Brain microvascular endothelial cell (primary cell): ENCODE results near the gene AKAP8L.

Experiments used
- DNase-seq: peaks from one replicate; pipeline ENCODE4 v3.0.0-alpha.2; 2020
- H3K27ac ChIP-seq: fragments of 250-450 bp; sonication (Bioruptor Pico); 2 replicates; pipeline ENCODE4 v1.5.1; 2020; ENCODE audit warnings: mild to moderate bottlenecking, moderate library complexity
- H3K27me3 ChIP-seq: fragments of 250-450 bp; sonication (Bioruptor Pico); replicated peaks from 2 replicates; pipeline ENCODE4 v1.5.1; 2020; ENCODE audit warnings: mild to moderate bottlenecking
- H3K36me3 ChIP-seq: fragments of 250-450 bp; sonication (Bioruptor Pico); replicated peaks from 2 replicates; pipeline ENCODE4 v1.5.1; 2020; ENCODE audit warnings: mild to moderate bottlenecking
- H3K4me3 ChIP-seq: 2 replicates; pipeline ENCODE4 v1.5.1; 2011; ENCODE audit warnings: low read depth, mild to moderate bottlenecking, control low read depth, low read length, moderate library complexity
- in situ Hi-C: cut with HindIII; loops from 2 replicates; pipeline ENCODE4 v1.10.0; 2017; ENCODE audit warnings: low sequenced_read_pairs, low pct_ligation_motif_present
- TF ChIP-seq, protein P1 (sequence below): IDR thresholded peaks from 2 replicates; pipeline ENCODE4 v1.5.1; 2011; ENCODE audit warnings: low read depth, mild to moderate bottlenecking, moderate library complexity, low read length, control low read depth, inconsistent platforms; ENCODE audit errors: missing control alignments

Gene AKAP8L

DNA sequence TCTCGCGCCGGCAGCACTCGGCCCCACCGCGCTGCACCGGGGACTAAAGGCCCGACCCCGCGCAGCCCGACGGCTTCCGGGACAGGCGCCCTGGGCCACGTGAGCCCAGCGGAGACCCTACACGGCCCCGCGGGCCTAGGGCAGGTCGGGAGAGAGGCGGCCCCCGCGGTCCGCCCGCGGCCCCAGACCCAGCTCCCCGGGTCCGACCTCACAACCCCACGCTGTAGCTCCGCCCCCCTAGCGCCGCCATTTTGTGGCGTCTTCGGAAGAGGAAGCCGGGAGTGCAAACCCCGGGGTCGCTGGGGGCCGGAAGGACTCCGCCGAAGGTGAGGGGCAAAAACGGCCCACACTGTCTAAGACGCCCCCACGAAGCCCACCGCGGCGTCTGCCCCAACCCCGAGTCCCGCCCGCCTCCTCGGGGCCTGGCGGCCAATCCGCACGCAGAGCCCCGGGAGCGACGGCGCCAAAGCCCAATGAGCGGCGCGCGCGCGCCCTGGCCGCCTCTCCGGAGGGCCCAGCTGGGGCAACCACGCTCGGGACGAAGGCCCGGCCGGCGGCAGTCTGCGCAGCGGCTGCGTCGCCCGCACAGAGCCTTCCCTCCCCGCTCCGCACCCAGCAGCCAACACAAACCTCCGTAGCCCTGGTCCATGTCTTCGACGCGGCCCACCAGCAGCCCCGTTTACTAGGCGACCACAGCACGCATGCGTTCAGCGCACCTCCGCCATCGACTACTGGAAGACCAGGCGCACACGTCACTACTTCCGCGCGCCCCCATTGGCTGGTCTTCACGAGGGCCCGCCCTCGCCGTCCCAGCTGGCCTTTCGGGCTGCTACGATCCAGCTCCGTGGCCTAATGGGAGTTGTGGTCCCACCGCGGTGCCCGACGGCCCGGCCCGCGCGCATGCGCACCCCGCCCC, 39.4 kb downstream of the AKAP8L start, which contains the start of gene AKAP8:
Gene AKAP8 (minus strand): TSS at position 705 of the 916 bp plus-strand sequence. CDS start 56 bp downstream, at position 649.
- DNase-seq, result peak; percentile 98
- in situ Hi-C loops, result no loop called here
- H3K27ac ChIP-seq, result peak within 1 kb of the TSS; percentile 91
- TF ChIP-seq, protein P1, sequence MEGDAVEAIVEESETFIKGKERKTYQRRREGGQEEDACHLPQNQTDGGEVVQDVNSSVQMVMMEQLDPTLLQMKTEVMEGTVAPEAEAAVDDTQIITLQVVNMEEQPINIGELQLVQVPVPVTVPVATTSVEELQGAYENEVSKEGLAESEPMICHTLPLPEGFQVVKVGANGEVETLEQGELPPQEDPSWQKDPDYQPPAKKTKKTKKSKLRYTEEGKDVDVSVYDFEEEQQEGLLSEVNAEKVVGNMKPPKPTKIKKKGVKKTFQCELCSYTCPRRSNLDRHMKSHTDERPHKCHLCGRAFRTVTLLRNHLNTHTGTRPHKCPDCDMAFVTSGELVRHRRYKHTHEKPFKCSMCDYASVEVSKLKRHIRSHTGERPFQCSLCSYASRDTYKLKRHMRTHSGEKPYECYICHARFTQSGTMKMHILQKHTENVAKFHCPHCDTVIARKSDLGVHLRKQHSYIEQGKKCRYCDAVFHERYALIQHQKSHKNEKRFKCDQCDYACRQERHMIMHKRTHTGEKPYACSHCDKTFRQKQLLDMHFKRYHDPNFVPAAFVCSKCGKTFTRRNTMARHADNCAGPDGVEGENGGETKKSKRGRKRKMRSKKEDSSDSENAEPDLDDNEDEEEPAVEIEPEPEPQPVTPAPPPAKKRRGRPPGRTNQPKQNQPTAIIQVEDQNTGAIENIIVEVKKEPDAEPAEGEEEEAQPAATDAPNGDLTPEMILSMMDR, result no peak
- H3K36me3 ChIP-seq, result peaks cover 6% of the 10 kb centered on the region
- no peaks in the 10 kb centered on the region for H3K27me3 ChIP-seq
- peak within 1 kb of the TSS; percentile 96 for H3K4me3 ChIP-seq

DNA sequence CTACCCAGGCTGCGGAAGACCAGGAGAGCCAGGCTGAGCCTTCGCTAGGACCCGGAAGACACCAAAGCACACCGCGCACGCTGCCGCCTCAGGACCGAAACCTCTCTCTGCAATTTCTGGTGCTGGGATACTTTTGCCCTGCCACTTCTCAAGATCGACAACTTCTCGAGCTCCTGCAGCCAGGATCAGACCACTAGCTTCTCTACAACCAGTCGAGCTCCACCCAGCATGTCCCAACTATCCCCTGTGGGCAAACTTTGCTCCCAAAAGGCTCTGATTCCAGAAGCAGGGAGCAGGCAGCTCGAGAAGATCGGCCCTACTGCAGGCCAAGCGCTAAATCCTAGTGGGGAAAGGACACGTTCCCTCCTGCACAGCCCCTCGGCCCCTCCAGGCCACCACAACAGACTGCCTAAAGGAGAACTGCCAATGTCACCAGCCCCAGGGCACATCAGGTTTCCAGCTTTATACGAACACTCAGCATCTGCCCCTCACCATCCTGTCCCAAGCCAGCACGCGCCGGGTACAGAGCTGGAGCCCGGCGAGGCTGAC, 40.2 kb downstream of the AKAP8L start:
- DNase-seq, result peak; percentile 47
- no peaks in the 10 kb centered on the region for H3K27me3 ChIP-seq
- peak overlapping the region; percentile 96 for H3K4me3 ChIP-seq
- in situ Hi-C loops, result no loop called here
- H3K36me3 ChIP-seq, result peaks cover 6% of the 10 kb centered on the region
- TF ChIP-seq, protein P1, result no peak
- peak overlapping the region; percentile 91 for H3K27ac ChIP-seq

DNA sequence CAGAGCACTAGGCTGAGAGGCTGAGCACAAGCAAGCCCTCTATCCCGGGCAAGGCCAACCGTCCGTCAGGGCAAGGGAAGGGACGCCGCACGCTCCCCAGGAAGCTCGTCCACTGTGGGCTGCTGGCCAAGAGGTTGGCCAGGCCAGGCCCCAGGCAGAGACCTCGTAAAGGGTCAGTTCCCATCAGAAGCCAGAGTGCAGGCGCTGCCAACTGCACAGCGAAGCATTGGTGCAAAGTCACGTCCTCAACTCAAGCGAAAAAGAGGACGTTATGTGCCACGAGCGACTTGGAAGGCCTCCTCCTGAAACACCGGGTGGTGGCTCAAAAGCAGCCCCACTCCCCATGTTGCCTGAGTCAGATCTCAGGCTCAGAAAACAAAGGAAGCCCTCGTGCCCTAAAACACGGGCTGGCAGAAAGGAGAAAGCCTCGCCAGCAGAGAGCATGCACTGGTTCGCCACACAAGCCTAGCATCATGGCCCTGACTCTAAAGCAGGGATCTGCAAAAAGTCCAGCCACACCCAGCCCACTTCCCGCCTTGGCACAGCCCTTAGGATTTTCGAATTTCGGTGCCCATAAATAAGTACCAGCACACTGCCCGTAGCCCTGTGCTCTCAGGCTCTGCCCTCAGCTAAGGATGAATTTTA, 43.9 kb downstream of the AKAP8L start:
- TF ChIP-seq, protein P1, result no peak
- no peak overlapping the region for H3K4me3 ChIP-seq
- in situ Hi-C loops, result no loop called here
- H3K36me3 ChIP-seq, result peaks cover 33% of the 10 kb centered on the region
- no peak overlapping the region for H3K27ac ChIP-seq
- no peak for DNase-seq
- H3K27me3 ChIP-seq, result no peaks in the 10 kb centered on the region

DNA sequence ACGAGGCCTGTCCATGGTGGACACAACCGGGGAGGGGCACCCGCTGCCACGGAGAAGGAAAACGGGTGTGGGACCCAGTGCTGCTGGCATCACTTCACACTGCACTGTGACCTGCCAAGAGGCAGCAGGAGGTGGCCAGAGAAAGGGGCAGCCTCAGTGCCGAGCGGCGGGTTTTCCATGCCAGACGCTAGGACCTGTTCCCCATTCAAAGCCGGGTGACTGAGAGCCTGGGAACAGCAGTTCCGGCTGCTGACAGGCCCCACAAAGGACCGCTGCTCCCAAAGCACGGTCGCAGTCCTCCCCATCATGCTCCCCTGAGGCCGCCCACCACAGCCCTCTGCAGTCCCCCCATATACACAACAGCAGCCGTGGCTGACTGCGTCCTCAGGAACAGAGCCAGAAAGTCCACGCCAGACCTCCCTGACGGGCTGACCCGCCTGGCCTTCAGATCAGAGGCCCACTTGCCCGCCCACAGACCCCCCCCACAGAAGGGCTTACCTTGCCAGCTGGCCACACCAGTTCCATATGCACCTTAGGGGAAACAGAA, 44.6 kb downstream of the AKAP8L start:
- no peaks in the 10 kb centered on the region for H3K27me3 ChIP-seq
- H3K4me3 ChIP-seq, result no peak overlapping the region
- DNase-seq, result no peak
- in situ Hi-C loops, result no loop called here
- peaks cover 40% of the 10 kb centered on the region for H3K36me3 ChIP-seq
- H3K27ac ChIP-seq, result no peak overlapping the region
- TF ChIP-seq, protein P1, result no peak

DNA sequence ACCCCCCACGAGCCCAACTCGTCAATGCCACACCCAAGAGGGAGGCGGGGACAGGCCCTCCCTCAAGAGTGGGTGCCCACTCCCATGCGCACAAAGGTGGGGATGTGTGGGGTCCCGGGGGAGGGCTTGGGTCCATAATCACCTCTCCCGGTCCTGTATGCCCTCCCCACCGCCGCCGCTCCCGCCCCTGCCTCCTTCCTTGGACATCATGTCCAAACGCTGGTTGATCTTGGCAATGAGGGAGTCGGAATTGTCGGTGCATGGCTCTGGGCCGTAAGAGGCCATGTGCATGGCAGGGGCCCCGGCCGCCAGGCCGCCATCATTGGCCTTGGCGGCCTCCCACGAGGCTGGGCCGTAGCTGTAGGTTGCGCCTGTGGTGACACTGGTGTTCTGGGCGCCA, 45.1 kb downstream of the AKAP8L start:
- Histone ChIP-seq H3K36me3 (peaks cover 39% of the 10 kb centered on the region), H3K4me3 (no peak overlapping the region)

More for the DNA sequence above, 45.1 kb downstream of the AKAP8L start:
- Histone ChIP-seq H3K27ac (no peak overlapping the region), H3K27me3 (no peaks in the 10 kb centered on the region)
- in situ Hi-C loops, result no loop called here
- no peak for DNase-seq
- TF ChIP-seq, protein P1, result no peak
